GM21825 (cell line): ENCODE data around the gene DCAF12L1.

Source experiments
- ATAC-seq: cut with Tn5 transposase; IDR thresholded peaks from one replicate; pipeline ENCODE4 v1.9.1; 2021; ENCODE audit warnings: mild to moderate bottlenecking, moderate library complexity; ENCODE audit not compliant: unreplicated experiment

The DCAF12L1 gene

DNA sequence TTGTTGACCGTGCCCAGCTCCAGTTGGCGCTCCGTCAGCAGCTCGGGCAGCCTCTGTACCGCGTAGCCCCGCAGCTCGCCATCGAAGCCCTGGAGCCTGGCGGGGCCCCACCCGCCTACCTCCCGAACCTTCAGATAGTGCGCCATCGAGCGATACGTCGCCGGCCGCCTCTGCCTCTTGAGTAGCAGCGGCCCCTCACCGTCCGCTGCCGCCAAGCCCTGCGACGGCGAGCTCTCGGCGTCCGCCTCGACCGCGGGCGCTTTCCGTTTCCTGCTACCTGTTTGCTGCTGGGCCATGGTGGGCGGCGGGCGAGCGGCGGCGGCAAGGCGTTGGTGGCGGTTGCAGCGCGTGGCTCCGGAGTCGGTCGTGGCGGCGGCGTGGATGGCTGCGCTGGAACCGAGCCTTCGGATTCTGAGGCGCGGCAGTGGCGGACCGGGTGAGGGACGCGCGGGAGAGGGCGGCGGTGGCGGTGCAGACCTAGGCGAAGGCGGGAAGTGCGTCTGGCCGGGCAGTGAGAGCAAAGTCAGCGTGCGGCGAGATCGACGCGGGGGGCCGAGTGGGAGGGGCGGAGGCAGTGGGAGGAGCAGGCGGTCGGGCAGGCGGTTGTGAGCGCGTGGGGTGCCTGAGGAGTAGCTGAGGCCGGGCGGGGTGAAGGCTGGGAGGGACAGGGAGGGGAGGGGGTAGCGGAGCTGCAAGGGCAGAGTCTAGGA is at the start of gene DCAF12L1:
TSS of gene DCAF12L1 (minus strand) at position 502 of the 710 bp plus-strand sequence. CDS start at position 296, 206 bp downstream.
- ATAC-seq: no peak

GRCh38 chrX:126580877-126581276 is 28.3 kb upstream of the DCAF12L1 start:
- ATAC-seq: no peak

- ATAC-seq: no peak
Observed at GRCh38 chrX:126575911-126576310, 23.3 kb upstream of the DCAF12L1 start.

- ATAC-seq: no peak
Observed at GRCh38 chrX:126557151-126557550, 4.5 kb upstream of the DCAF12L1 start.

DNA sequence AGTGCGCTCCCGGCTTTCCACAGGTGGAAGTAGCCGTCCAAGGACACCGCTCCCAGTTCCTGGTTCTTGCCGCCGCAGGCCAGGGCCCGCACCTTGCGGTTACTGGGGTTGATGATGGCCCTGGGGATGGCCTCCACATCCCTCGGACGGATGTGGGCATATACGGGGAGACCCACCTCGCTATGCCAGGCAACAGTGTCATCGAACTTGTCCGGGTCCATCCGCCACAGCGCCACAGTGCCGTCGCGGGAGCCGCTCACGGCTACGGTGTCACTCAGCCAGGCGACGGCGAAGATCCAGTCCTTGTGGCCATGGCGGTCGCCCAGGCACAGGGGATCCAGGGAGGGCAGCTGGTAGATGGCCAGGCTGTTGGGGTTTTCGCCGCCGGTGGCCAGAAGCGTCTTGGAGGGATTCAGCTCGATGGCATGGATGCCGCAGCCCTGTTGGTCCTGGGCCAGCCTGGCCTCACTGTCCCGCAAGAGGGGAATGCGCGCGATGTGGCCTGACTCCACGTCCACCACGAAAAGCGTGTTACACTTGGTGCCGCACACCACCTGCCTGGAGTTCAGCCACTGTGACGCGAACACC is 795 bp downstream of the DCAF12L1 start:
- no peak for ATAC-seq

DNA sequence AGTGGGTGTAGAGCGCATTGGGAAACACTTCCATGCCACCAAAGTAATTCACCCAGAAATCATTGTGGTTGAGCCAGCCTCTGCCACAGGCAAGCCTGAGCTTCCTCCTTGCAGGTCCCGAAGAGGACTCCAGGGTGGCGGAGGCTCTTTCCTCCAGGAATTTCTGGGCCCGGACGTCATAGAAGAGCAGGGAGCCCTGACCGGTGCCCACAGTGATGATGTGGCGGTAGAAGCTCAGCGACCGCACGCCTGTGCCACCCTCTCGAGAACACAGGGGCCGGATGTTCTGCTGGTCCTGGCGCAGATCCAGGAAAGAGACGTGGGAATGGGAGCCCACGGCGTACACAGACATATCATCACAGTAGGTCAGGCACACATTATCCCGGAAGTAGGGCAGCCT is 1.3 kb downstream of the DCAF12L1 start:
- ATAC-seq: no peak

GRCh38 chrX:126550816-126551215 is 1.8 kb downstream of the DCAF12L1 start:
- no peak for ATAC-seq

GRCh38 chrX:126509923-126510322 is 42.7 kb downstream of the DCAF12L1 start:
- no peak for ATAC-seq
